OCI-LY3 (cell line): ENCODE results near the gene FAM149B1.

Experiments used
- H2AFZ ChIP-seq: fragments of 200-600, 300-600 bp; shearing (Covaris generic); 2 replicates; pipeline ENCODE4 v1.6.0; 2014; ENCODE audit warnings: antibody characterized with exemption, low read depth, low read length
- H3K27ac ChIP-seq: fragments of 200-600, 300-600 bp; sonication (generic); 2 replicates; pipeline ENCODE4 v1.5.1; 2014; ENCODE audit warnings: mild to moderate bottlenecking, low read length, moderate library complexity, mixed read lengths
- H3K27me3 ChIP-seq: fragments of 200-600, 300-600 bp; sonication (generic); 2 replicates; pipeline ENCODE4 v1.6.1; 2014; ENCODE audit warnings: low read depth, low read length, mixed read lengths
- H3K36me3 ChIP-seq: fragments of 200-600, 300-600 bp; sonication (generic); replicated peaks from 2 replicates; pipeline ENCODE3; 2014; ENCODE audit warnings: low read depth, low read length, mixed read lengths
- H3K4me1 ChIP-seq: fragments of 300-600, 200-600 bp; sonication (generic); 2 replicates; pipeline ENCODE4 v1.6.1; 2014; ENCODE audit warnings: low read length, mixed read lengths
- H3K4me2 ChIP-seq: fragments of 200-600, 300-600 bp; sonication (generic); 2 replicates; pipeline ENCODE4 v1.6.1; 2014; ENCODE audit warnings: low read length, mixed read lengths
- H3K4me3 ChIP-seq: fragments of 300-600, 200-600 bp; sonication (generic); 2 replicates; pipeline ENCODE4 v1.5.1; 2014; ENCODE audit warnings: antibody characterized with exemption, mild to moderate bottlenecking, low read length, moderate library complexity
- H3K79me2 ChIP-seq: fragments of 300-600, 200-600 bp; shearing (Covaris generic); 2 replicates; pipeline ENCODE4 v1.6.1; 2014; ENCODE audit warnings: mild to moderate bottlenecking, low read length, mixed read lengths
- H3K9ac ChIP-seq: fragments of 300-600, 200-600 bp; shearing (Covaris generic); 2 replicates; pipeline ENCODE4 v1.6.0; 2014; ENCODE audit warnings: mild to moderate bottlenecking, low read length, moderate library complexity
- H3K9me3 ChIP-seq: fragments of 200-600, 300-600 bp; shearing (Covaris generic); 2 replicates; pipeline ENCODE4 v1.6.1; 2014; ENCODE audit warnings: low read length, mixed read lengths; ENCODE audit not compliant: insufficient read depth
- H4K20me1 ChIP-seq: fragments of 200-600, 300-600 bp; sonication (generic); 2 replicates; pipeline ENCODE4 v1.6.1; 2016; ENCODE audit warnings: low read length, mixed read lengths; ENCODE audit not compliant: insufficient read depth
- CTCF ChIP-seq: fragments of 200-600, 300-600 bp; sonication (generic); IDR thresholded peaks from 2 replicates; pipeline ENCODE4 v1.5.1; 2014; ENCODE audit warnings: antibody characterized with exemption, low read length, low read depth
- EZH2phosphoT487 ChIP-seq: fragments of 200-600 bp; shearing (Covaris generic); IDR thresholded peaks from 2 replicates; pipeline ENCODE4 v1.6.1; 2018; ENCODE audit warnings: antibody characterized with exemption, mixed run types, low read depth

Gene FAM149B1

GRCh38 chr10:73206385-73206784, 38.5 kb downstream of the FAM149B1 start:
- Histone ChIP-seq H3K9me3 (no peaks in the 10 kb centered on the region), H3K79me2 (no peaks in the 10 kb centered on the region), H3K36me3 (no peaks in the 10 kb centered on the region), H3K4me1 (no peaks in the 10 kb centered on the region), H3K27me3 (no peaks in the 10 kb centered on the region), H4K20me1 (no peaks in the 10 kb centered on the region), H2AFZ (no peak overlapping the region), H3K4me2 (no peak overlapping the region), H3K9ac (no peak overlapping the region), H3K4me3 (no peak overlapping the region), H3K27ac (no peak overlapping the region)
- TF ChIP-seq EZH2phosphoT487 = no peak
- no peak for TF ChIP-seq CTCF

GRCh38 chr10:73207883-73208282, 40.0 kb downstream of the FAM149B1 start:
- H3K27ac ChIP-seq = no peak overlapping the region
- no peaks in the 10 kb centered on the region for H3K27me3 ChIP-seq
- H3K36me3 ChIP-seq = no peaks in the 10 kb centered on the region
- H3K79me2 ChIP-seq = no peaks in the 10 kb centered on the region
- H3K4me3 ChIP-seq = no peak overlapping the region
- H3K9ac ChIP-seq = no peak overlapping the region
- no peaks in the 10 kb centered on the region for H3K4me1 ChIP-seq
- H2AFZ ChIP-seq = no peak overlapping the region
- TF ChIP-seq EZH2phosphoT487 (no peak), CTCF (no peak)
- no peak overlapping the region for H3K4me2 ChIP-seq
- H4K20me1 ChIP-seq = no peaks in the 10 kb centered on the region
- H3K9me3 ChIP-seq = no peaks in the 10 kb centered on the region

- no peaks in the 10 kb centered on the region for H3K79me2 ChIP-seq
- no peak overlapping the region for H3K4me2 ChIP-seq
- no peak overlapping the region for H3K9ac ChIP-seq
- H3K4me1 ChIP-seq = no peaks in the 10 kb centered on the region
- no peaks in the 10 kb centered on the region for H3K36me3 ChIP-seq
- no peaks in the 10 kb centered on the region for H4K20me1 ChIP-seq
- no peak overlapping the region for H3K27ac ChIP-seq
- H3K9me3 ChIP-seq = no peaks in the 10 kb centered on the region
- no peak overlapping the region for H3K4me3 ChIP-seq
- no peak for TF ChIP-seq EZH2phosphoT487
- TF ChIP-seq CTCF = no peak
- H2AFZ ChIP-seq = no peak overlapping the region
- no peaks in the 10 kb centered on the region for H3K27me3 ChIP-seq
Observed at GRCh38 chr10:73209705-73210104, 41.8 kb downstream of the FAM149B1 start.

GRCh38 chr10:73210395-73211105, 42.6 kb downstream of the FAM149B1 start:
- no peaks in the 10 kb centered on the region for H3K9me3 ChIP-seq
- H3K4me3 ChIP-seq = no peak overlapping the region
- H3K36me3 ChIP-seq = no peaks in the 10 kb centered on the region
- H3K4me2 ChIP-seq = no peak overlapping the region
- H3K9ac ChIP-seq = no peak overlapping the region
- H3K27ac ChIP-seq = no peak overlapping the region
- H2AFZ ChIP-seq = no peak overlapping the region
- H3K27me3 ChIP-seq = no peaks in the 10 kb centered on the region
- H3K79me2 ChIP-seq = no peaks in the 10 kb centered on the region
- TF ChIP-seq CTCF (no peak), EZH2phosphoT487 (no peak)
- H4K20me1 ChIP-seq = no peaks in the 10 kb centered on the region
- H3K4me1 ChIP-seq = no peaks in the 10 kb centered on the region
